ENCODE data around the gene RTRAF.

RTRAF gene

DNA sequence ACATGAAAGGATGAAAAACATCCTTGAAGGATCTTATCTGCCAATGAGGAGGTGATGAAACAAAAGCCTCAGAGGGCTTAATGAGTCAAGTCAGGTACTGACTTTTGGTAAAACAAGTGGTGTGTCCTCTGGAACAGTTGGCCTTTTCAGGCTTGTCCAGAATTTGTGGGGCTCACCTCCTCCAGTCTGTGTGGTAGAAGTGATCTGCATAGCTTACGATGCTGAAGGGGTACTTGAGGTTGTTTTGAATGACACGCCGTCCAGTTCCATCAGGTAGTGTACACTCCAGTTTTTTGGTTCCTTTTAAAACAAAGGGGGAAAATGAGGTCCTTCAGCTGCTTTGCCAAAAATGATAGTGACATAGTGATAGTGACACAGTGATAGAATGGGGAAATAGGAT is 17.0 kb downstream of the RTRAF start:
- Histone ChIP-seq H3K27me3 (no peaks in the 10 kb centered on the region), H3K9ac (no peak overlapping the region), H3K4me2 (no peak overlapping the region), H3K9me3 (no peaks in the 10 kb centered on the region), H3K36me3 (peaks cover 99% of the 10 kb centered on the region), H3K4me1 (peaks cover 1% of the 10 kb centered on the region), H4K20me1 (peaks cover 14% of the 10 kb centered on the region), H3K4me3 (no peak overlapping the region), H3K27ac (no peak overlapping the region)
- TF ChIP-seq Cebpa-rat (IDR thresholded peaks at IDR 0.05), result no peak

DNA sequence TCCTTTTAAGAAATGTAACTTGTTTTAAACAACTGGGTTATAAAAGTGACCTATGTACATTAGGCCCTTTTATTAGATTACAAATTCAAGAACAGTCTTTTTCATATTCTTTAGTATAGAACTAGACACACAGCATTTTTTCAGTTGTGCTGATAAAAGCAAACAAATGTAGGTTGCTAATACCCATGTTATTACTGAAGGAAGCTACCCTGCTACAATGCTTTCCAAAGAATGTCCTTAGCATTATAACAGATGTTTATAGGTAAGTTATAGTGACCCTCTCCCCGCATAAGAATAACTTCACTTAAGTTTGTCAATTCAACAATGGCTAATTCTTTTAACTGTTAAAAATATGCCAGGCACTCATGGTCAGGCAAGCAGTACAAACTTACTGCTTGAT is 17.9 kb downstream of the RTRAF start:
- Histone ChIP-seq H4K20me1 (peaks cover 14% of the 10 kb centered on the region), H3K9me3 (no peaks in the 10 kb centered on the region), H3K27ac (no peak overlapping the region), H3K4me2 (no peak overlapping the region), H3K27me3 (no peaks in the 10 kb centered on the region), H3K4me3 (no peak overlapping the region), H3K36me3 (peaks cover 99% of the 10 kb centered on the region), H3K4me1 (peaks cover 10% of the 10 kb centered on the region), H3K9ac (no peak overlapping the region)
- no peak for TF ChIP-seq Cebpa-rat (IDR thresholded peaks at IDR 0.05)

- no peak overlapping the region for H3K27ac ChIP-seq
- peaks cover 14% of the 10 kb centered on the region for H3K4me1 ChIP-seq
- H3K4me2 ChIP-seq, result no peak overlapping the region
- H3K9ac ChIP-seq, result no peak overlapping the region
- no peak for TF ChIP-seq Cebpa-rat (IDR thresholded peaks at IDR 0.05)
- H3K9me3 ChIP-seq, result no peaks in the 10 kb centered on the region
- H3K27me3 ChIP-seq, result no peaks in the 10 kb centered on the region
- peaks cover 14% of the 10 kb centered on the region for H4K20me1 ChIP-seq
- H3K36me3 ChIP-seq, result peaks cover 97% of the 10 kb centered on the region
- H3K4me3 ChIP-seq, result no peak overlapping the region
These were observed 18.3 kb downstream of the RTRAF start for GRCh38 chr14:52007637-52008036.

- TF ChIP-seq Cebpa-rat (IDR thresholded peaks at IDR 0.05), result no peak
- Histone ChIP-seq H3K27me3 (no peaks in the 10 kb centered on the region), H3K4me1 (peaks cover 19% of the 10 kb centered on the region), H3K9me3 (no peaks in the 10 kb centered on the region), H3K9ac (no peak overlapping the region), H4K20me1 (peaks cover 14% of the 10 kb centered on the region), H3K36me3 (peaks cover 92% of the 10 kb centered on the region), H3K27ac (no peak overlapping the region), H3K4me2 (no peak overlapping the region), H3K4me3 (no peak overlapping the region)
These were observed 18.8 kb downstream of the RTRAF start for GRCh38 chr14:52008136-52008535.

GRCh38 chr14:52010173-52010693 is 20.9 kb downstream of the RTRAF start:
- no peak overlapping the region for H3K4me3 ChIP-seq
- no peak for TF ChIP-seq Cebpa-rat (IDR thresholded peaks at IDR 0.05)
- no peaks in the 10 kb centered on the region for H3K27me3 ChIP-seq
- no peak overlapping the region for H3K9ac ChIP-seq
- H3K9me3 ChIP-seq, result no peaks in the 10 kb centered on the region
- H4K20me1 ChIP-seq, result peaks cover 13% of the 10 kb centered on the region; the same call in 1 of the 2 replicates
- no peak overlapping the region for H3K4me2 ChIP-seq
- H3K36me3 ChIP-seq, result peaks cover 88% of the 10 kb centered on the region
- H3K4me1 ChIP-seq, result peaks cover 40% of the 10 kb centered on the region
- H3K27ac ChIP-seq, result peak overlapping the region; percentile 86; the same call in 1 of the 2 replicates

GRCh38 chr14:52011523-52011922 is 22.2 kb downstream of the RTRAF start:
- Histone ChIP-seq H3K4me2 (peak overlapping the region; percentile 80), H3K4me3 (no peak overlapping the region), H3K9ac (no peak overlapping the region), H4K20me1 (0 out of 2 replicates have a peak, but pooled peaks cover under 1% of the 10 kb centered on the region), H3K4me1 (peaks cover 53% of the 10 kb centered on the region), H3K9me3 (no peaks in the 10 kb centered on the region), H3K27ac (peak overlapping the region; percentile 86), H3K27me3 (no peaks in the 10 kb centered on the region), H3K36me3 (peaks cover 88% of the 10 kb centered on the region)
- TF ChIP-seq Cebpa-rat (IDR thresholded peaks at IDR 0.05), result no peak

DNA sequence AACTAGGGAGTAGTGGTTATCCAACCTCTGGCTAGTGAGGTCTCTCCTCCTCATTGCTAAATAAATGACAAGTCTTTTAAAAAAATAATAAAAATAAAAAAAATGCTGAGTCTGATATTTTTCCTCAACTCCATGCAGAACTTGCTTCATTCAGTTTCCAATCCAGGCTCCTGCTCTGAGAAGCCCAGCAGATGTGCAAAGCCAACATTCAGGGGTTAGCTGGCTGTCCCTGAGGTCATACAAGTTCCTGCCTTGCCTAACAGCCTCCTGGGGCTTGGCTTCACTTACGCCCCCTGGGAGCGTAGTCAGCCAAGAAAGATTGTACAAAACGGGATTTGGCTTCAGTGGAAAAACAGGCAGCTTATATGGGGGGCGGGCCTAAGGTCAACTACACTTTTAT is 23.3 kb downstream of the RTRAF start:
- TF ChIP-seq Cebpa-rat (IDR thresholded peaks at IDR 0.05), result no peak
- H3K4me2 ChIP-seq, result peak overlapping the region; percentile 80
- no peak overlapping the region for H3K4me3 ChIP-seq
- no peaks in the 10 kb centered on the region for H3K27me3 ChIP-seq
- peak overlapping the region; percentile 86 for H3K27ac ChIP-seq
- H4K20me1 ChIP-seq, result no peaks in the 10 kb centered on the region
- peaks cover 64% of the 10 kb centered on the region for H3K4me1 ChIP-seq
- peaks cover under 1% of the 10 kb centered on the region; the same call in 1 of the 2 replicates for H3K9me3 ChIP-seq
- peak overlapping the region; percentile 27; the same call in 1 of the 2 replicates for H3K9ac ChIP-seq
- peaks cover 89% of the 10 kb centered on the region for H3K36me3 ChIP-seq

DNA sequence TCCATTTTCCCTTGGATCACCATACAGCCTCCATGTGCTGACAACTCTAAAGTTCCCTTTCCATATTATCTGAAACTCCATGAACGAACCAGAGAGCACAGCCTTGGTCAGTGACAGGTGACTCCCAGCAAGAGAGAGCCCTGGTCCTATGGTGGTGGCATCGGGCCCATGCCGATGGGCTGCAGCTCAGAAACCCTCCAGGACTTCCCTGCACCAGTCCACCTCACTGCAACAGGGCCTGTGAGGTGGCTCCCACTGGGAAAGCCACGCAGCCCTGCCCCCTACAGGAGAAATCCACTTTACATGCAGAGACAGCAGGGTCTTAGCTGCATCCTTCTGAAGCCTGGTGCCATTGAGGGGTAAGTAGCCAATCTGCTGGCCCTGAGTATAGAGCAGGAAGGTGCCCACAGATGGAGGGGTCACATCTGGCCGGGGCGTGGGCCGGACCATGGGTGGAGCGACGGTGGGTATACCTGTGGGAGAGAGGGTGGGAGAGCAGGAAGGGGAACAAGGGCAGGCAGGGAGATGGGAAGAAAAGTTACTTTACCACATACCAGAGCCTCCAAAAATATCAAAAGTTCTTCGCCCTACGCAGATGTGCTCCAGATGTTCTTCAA is 24.7 kb downstream of the RTRAF start:
- H3K9me3 ChIP-seq, result peaks cover 6% of the 10 kb centered on the region; the same call in 1 of the 2 replicates
- H3K4me3 ChIP-seq, result no peak overlapping the region
- peak overlapping the region; percentile 80 for H3K4me2 ChIP-seq
- TF ChIP-seq Cebpa-rat (IDR thresholded peaks at IDR 0.05), result no peak
- peak overlapping the region; percentile 35 for H3K9ac ChIP-seq
- peaks cover 79% of the 10 kb centered on the region for H3K4me1 ChIP-seq
- peak overlapping the region; percentile 86 for H3K27ac ChIP-seq
- H4K20me1 ChIP-seq, result no peaks in the 10 kb centered on the region
- peaks cover 89% of the 10 kb centered on the region for H3K36me3 ChIP-seq
- H3K27me3 ChIP-seq, result no peaks in the 10 kb centered on the region

DNA sequence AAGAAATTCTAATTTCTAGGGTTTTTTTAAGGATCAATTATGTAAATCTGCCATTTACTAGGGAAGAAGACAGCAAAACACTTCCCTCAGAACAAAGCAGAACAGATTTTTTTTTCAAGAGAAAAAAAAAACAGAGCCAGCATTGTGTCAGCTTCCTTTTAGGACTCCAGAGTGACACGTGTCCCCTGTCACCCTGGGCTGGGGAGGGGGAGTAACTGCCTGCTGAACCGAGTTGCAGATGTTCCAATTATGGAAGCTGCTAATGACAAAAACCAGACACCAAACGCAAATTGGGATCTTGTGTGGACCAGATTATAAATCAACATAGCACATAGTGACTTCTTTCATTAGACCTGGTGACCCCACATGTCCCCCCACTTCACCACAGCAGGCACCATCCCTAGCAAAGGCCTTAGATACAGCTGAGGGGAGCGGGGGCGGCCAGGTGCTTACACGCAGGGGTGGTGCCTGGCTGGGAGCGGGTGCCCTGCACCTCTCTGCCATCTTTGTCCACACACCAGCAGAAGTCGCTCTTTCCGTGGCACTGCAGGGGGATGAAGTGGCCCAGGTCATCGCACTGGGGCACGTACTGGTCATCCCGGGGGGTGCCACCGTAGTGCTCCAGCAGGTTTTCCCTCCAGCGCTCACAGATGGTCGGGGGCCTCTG is 25.4 kb downstream of the RTRAF start:
- no peak for TF ChIP-seq Cebpa-rat (IDR thresholded peaks at IDR 0.05)
- H3K27me3 ChIP-seq, result no peaks in the 10 kb centered on the region
- H3K9ac ChIP-seq, result peak overlapping the region; percentile 35
- no peaks in the 10 kb centered on the region for H4K20me1 ChIP-seq
- peak overlapping the region; percentile 80 for H3K4me2 ChIP-seq
- H3K27ac ChIP-seq, result peak overlapping the region; percentile 86
- peaks cover 85% of the 10 kb centered on the region for H3K4me1 ChIP-seq
- H3K4me3 ChIP-seq, result peak overlapping the region; percentile 10; the same call in 1 of the 2 replicates
- H3K9me3 ChIP-seq, result peaks cover 12% of the 10 kb centered on the region; the same call in 1 of the 2 replicates
- H3K36me3 ChIP-seq, result peaks cover 89% of the 10 kb centered on the region
